ENCODE data around the gene PPP2R2D.

The PPP2R2D gene

GRCh38 chr10:131998845-131999681, 98.3 kb downstream of the PPP2R2D start:
- no peak for DNase-seq (ENCODE audit: low read depth)

GRCh38 chr10:132001238-132001972, 100.6 kb downstream of the PPP2R2D start:
- DNase-seq (ENCODE audit: low read depth): no peak

- DNase-seq (ENCODE audit: low read depth): no peak
These were observed 101.2 kb downstream of the PPP2R2D start for GRCh38 chr10:132002004-132002403.

DNA sequence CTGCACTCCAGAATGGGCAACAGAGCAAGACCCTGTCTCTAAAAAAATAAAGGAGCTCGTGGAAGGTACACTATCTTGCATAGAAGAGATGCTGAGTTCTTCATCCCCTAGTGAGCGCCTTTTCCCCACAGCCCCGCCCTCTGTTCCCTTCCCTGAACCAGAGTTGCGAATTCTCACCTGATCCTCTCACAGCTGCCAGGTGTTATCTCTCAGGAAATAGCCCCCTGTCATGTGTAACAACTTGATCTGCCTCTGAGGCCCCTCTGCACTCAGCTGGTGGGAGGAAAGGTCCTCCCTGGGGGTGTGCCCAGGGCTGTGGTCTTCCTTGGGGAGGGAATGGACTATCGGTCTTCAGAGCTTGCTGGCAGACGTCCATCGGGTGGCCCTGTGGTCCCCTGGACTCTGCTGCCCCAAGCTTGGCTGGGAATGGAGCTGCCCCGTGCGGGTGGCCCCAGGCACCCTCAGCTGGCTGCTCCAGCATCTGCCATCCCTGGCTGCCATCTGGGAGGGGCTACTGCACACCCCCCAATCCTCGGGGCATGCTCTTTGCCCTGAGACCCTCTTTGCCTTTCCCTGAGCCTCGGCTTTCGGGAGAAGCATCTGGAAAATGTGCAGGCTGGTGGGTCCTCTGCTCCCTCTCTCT, 102.6 kb downstream of the PPP2R2D start:
- DNase-seq (ENCODE audit: low read depth): no peak

GRCh38 chr10:132004052-132004451, 103.2 kb downstream of the PPP2R2D start:
- DNase-seq (ENCODE audit: low read depth): no peak

DNA sequence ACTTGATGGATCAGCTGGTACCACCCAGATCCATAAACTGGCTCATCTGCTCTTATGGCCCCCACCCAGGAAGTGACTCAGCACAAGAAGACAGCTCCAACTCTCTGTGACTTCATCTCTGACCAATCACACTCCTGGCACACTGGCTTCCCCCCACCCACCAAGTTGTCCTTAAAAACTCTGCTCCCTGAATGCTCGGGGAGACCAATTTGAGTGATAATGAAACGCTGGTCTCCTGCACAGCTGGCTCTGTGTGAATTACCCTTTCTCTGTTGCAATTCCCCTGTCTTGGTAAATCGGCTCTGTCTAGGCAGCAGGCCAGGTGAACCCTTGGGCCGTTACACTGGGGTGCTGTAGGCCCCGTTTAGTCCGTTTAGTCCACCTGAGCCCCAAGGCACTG, 104.3 kb downstream of the PPP2R2D start:
- DNase-seq (ENCODE audit: low read depth): no peak

GRCh38 chr10:132006966-132007365, 106.2 kb downstream of the PPP2R2D start:
- no peak for DNase-seq (ENCODE audit: low read depth)

DNA sequence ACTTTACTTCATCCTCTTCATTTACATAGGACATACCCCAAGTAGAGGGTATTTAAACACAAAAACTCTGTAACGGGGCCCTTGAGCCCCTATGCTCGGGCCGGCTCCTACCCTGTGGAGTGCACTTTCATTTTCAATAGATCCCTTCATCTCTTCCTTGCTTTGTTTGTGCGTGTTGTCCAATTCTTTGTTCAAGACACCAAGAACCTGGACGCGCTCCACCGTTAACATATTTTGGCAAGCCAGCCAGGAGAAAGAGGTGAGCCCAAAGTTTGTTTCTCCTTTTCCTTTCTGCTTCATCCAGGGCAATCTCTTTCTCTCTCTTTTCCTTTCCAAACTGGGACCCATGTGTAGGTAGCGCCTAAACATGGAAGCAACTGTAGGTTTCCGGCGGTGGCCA, 106.9 kb downstream of the PPP2R2D start:
- DNase-seq (ENCODE audit: low read depth): no peak

All from iris pigment epithelial cell (primary cell).